ENCODE results near the gene CLEC10A.

Gene CLEC10A

DNA sequence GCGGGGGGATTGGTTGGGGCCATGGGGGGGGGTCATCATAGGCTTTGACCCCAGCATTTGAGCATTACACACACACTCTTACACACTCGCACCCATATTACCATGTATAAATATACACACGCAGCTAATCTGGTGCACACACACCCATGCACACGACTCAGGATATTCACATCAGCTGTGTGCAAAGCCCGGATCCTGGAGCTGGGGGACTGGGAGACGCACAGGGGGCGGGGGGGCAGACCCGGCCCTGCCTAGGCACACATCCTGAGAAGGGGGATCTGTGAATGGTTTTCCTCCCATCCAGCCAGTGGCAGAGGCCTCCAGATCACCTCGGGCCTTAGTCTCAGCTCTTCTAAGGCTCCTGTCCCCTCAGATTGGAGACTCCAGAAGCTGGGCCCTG, 28.9 kb upstream of the CLEC10A start (continued):
- TF ChIP-seq ZNF629 (tag by site-specific recombination; IDR thresholded peaks at IDR 0.05) (no peak), YY1 (tag by site-specific recombination; IDR thresholded peaks at IDR 0.05) (no peak), ZNF16 (tag by site-specific recombination; IDR thresholded peaks at IDR 0.05; ENCODE audit: low read depth) (no peak), PRDM6 (tag by site-specific recombination; IDR thresholded peaks at IDR 0.05) (no peak), ZSCAN23 (tag by site-specific recombination; IDR thresholded peaks at IDR 0.05) (no peak)

- TF ChIP-seq ZNF548 (tag by site-specific recombination; IDR thresholded peaks at IDR 0.05) (no peak), ZNF623 (tag by site-specific recombination; IDR thresholded peaks at IDR 0.05) (no peak), ZSCAN16 (tag by site-specific recombination; IDR thresholded peaks at IDR 0.05) (no peak), ZNF501 (tag by site-specific recombination; IDR thresholded peaks at IDR 0.05) (no peak), WT1 (tag by site-specific recombination; IDR thresholded peaks at IDR 0.05) (no peak)
- Histone ChIP-seq H3K4me3 (ENCODE audit: low read depth, low read length) (no peak overlapping the region), H3K36me3 (ENCODE audit: control insufficient read depth in 2 of 2, insufficient read depth in 1 of 2, low read length in 2 of 2) (no peaks in the 10 kb centered on the region), H3K27ac (ENCODE audit: extremely low read depth, low read depth, low read length) (no peak overlapping the region), H3K4me1 (ENCODE audit: control insufficient read depth, insufficient read depth, low read length) (no peaks in the 10 kb centered on the region), H3K9me3 (ENCODE audit: control insufficient read depth, insufficient read depth, low read depth, low read length) (no peaks in the 10 kb centered on the region)
- CTCF ChIA-PET: interaction anchor here (0.7 kb wide), 1 partner anchor 56 kb away, joined by 6 read pairs; no protein-coding TSS in a partner anchor
- POLR2A ChIA-PET: interaction anchor here (0.5 kb wide), 1 partner anchor 11 kb away, joined by 3 read pairs; no protein-coding TSS in a partner anchor
These were observed 28.5 kb upstream of the CLEC10A start for GRCh38 chr17:7108560-7108925.

DNA sequence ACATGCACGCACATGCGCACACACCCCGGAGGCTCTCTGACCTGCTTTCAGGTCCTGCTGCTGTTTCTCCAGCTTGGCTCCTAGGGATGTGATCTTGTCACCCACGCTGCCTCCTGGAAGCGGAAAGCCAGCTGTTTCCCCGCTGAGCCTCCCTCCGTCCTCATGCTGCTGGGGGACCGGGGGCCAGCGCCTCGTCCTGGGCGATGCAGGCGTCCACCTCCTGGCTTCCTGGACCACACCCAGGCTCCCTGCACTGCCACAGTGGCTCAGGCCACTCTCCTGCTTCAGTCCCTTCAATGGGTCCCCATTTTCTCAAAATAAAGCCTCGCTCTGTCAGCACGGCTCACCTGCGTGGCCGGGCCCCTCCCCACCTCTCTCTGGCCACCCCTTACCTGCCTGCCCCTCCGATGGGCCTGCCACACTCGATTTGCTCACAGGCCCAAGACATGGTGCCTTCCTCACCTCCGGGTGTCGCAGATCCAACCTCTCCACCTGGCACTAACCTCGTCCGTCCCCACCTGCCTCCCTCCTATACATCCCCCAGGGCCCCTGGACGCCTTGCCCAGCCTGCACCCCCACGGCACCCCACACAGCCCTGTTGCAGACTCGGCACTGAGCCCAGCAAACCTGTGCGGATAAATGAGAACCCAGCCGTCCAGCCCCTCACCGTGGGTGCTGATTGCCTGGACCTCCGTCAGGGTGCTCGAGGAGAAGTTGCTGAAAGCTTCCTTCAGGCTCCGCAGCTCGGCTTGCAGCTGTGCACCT, 27.9 kb upstream of the CLEC10A start:
- no peaks in the 10 kb centered on the region for H3K9me3 ChIP-seq (ENCODE audit: control insufficient read depth, insufficient read depth, low read depth, low read length)
- CTCF ChIA-PET: no interaction called here
- no peaks in the 10 kb centered on the region for H3K4me1 ChIP-seq (ENCODE audit: control insufficient read depth, insufficient read depth, low read length)
- no peak overlapping the region for H3K27ac ChIP-seq (ENCODE audit: extremely low read depth, low read depth, low read length)
- H3K36me3 ChIP-seq (ENCODE audit: control insufficient read depth in 2 of 2, insufficient read depth in 1 of 2, low read length in 2 of 2): no peaks in the 10 kb centered on the region
- POLR2A ChIA-PET: interaction anchor here (0.5 kb wide), 1 partner anchor 10 kb away, joined by 3 read pairs; no protein-coding TSS in a partner anchor
- peak; percentile 3; the same call in 1 of the 2 replicates for TF ChIP-seq ZSCAN4 (tag by site-specific recombination; IDR thresholded peaks at IDR 0.05)
- no peak for TF ChIP-seq PRDM1 (tag by site-specific recombination; IDR thresholded peaks at IDR 0.05)
- H3K4me3 ChIP-seq (ENCODE audit: low read depth, low read length): no peak overlapping the region

DNA sequence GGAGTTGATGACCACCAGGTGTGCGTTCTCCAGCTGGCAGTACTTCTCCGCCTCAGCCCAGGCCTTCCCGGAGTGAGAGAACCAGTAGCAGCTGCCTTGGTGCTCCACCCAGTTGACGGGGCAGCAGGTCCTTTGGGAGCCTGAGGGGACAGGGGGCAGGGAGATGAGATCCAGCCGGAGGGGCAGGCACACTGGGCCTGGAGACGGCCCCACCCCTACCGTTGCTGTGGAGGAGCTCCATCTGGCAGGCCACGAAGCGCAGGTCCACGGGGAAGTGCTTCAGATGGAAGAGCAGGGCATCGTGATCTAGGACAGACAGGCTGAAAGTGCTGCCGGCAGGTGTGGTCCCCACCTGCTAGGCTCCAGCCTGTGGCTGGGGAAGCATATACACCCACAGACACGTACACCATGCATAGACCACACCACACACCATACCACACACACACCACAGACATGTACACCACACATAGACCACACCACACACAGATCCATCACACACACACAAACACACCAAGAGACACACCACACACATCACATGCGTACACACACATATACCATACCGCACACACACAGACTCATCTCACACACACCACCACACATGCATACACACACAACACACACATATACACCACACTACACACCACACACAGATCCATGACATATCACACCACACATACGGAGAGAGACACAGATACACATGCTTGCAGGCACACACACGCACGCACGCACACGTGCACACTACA, 27.1 kb upstream of the CLEC10A start:
- POLR2A ChIA-PET: no interaction called here
- CTCF ChIA-PET: interaction anchor here (0.6 kb wide), 2 partner anchors 42 to 911 kb away, joined by 3 read pairs; no protein-coding TSS in a partner anchor
- peak; percentile 56; the same call in 1 of the 2 replicates for TF ChIP-seq ZNF211 (tag by site-specific recombination; IDR thresholded peaks at IDR 0.05; ENCODE audit: low read depth)
- no peak for TF ChIP-seq ZNF274 (IDR thresholded peaks at IDR 0.05; ENCODE audit: low read length)
- TF ChIP-seq ZNF274 (tag by site-specific recombination; IDR thresholded peaks at IDR 0.05; ENCODE audit: borderline replicate concordance): no peak
- TF ChIP-seq ZFP41 (tag by site-specific recombination; IDR thresholded peaks at IDR 0.05; ENCODE audit: borderline replicate concordance): no peak
- peak; percentile 52 for TF ChIP-seq ZSCAN4 (tag by site-specific recombination; IDR thresholded peaks at IDR 0.05)
- H3K4me1 ChIP-seq (ENCODE audit: control insufficient read depth, insufficient read depth, low read length): no peaks in the 10 kb centered on the region
- no peak overlapping the region for H3K27ac ChIP-seq (ENCODE audit: extremely low read depth, low read depth, low read length)
- no peak overlapping the region for H3K4me3 ChIP-seq (ENCODE audit: low read depth, low read length)
- H3K9me3 ChIP-seq (ENCODE audit: control insufficient read depth, insufficient read depth, low read depth, low read length): no peaks in the 10 kb centered on the region
- no peaks in the 10 kb centered on the region for H3K36me3 ChIP-seq (ENCODE audit: control insufficient read depth in 2 of 2, insufficient read depth in 1 of 2, low read length in 2 of 2)

Measured in HEK293 (cell line).